HuH-7 (cell line): ENCODE results near the gene HOXD10.

ENCODE experiments used
- DNase-seq: peaks from one replicate; pipeline ENCODE4 v3.0.0; 2011; ENCODE audit warnings: low spot score

HOXD10 gene

GRCh38 chr2:176096243-176096985 lies 20.2 kb upstream of the HOXD10 start:
- DNase-seq: no peak

- peak; percentile 96 for DNase-seq
These were observed 19.4 kb upstream of the HOXD10 start for GRCh38 chr2:176096986-176097819.

- DNase-seq: no peak
These were observed 18.7 kb upstream of the HOXD10 start for GRCh38 chr2:176097820-176098365.

- DNase-seq: no peak
These were observed 18.0 kb upstream of the HOXD10 start for GRCh38 chr2:176098366-176099158.

GRCh38 chr2:176099159-176099727 lies 17.3 kb upstream of the HOXD10 start:
- no peak for DNase-seq

- DNase-seq: no peak
These were observed 16.6 kb upstream of the HOXD10 start, which contains the start of gene HOXD12 for GRCh38 chr2:176099728-176100546. HOXD12 (plus strand) TSS chr2:176099795; CDS start chr2:176099802, 7 bp downstream.

- no peak for DNase-seq
These were observed 15.9 kb upstream of the HOXD10 start for GRCh38 chr2:176100547-176101140.

GRCh38 chr2:176101216-176101830 lies 15.3 kb upstream of the HOXD10 start:
- DNase-seq: no peak

- DNase-seq: no peak
These were observed 14.7 kb upstream of the HOXD10 start for GRCh38 chr2:176101842-176102241.

GRCh38 chr2:176102309-176102866 lies 14.2 kb upstream of the HOXD10 start:
- no peak for DNase-seq

GRCh38 chr2:176103194-176103593 lies 13.4 kb upstream of the HOXD10 start:
- no peak for DNase-seq

GRCh38 chr2:176103742-176104315 lies 12.7 kb upstream of the HOXD10 start:
- DNase-seq: no peak

GRCh38 chr2:176104316-176105077 lies 12.1 kb upstream of the HOXD10 start:
- DNase-seq: no peak

GRCh38 chr2:176105078-176105729 lies 11.4 kb upstream of the HOXD10 start:
- DNase-seq: no peak

- DNase-seq: no peak
These were observed 10.6 kb upstream of the HOXD10 start for GRCh38 chr2:176105730-176106580.

GRCh38 chr2:176106581-176107539 lies 9.7 kb upstream of the HOXD10 start, which contains the start of gene HOXD11:
HOXD11 (plus strand) TSS chr2:176107280; CDS start chr2:176107356, 76 bp downstream.
- peak; percentile 74 for DNase-seq
